Mesodermal cell (in vitro differentiated cells): Measurements from ENCODE around the gene CLHC1.
"Not testable (repeated sequence)": the region's sequence is repeated elsewhere in the genome, so short reads cannot be mapped to it uniquely, and the experiment has no call there.

Source experiments
- H3K27ac ChIP-seq: 2 replicates; pipeline ENCODE4 v1.7.0; 2013; ENCODE audit warnings: mild to moderate bottlenecking, low read depth, low read length, moderate library complexity; ENCODE audit not compliant: severe bottlenecking
- H3K36me3 ChIP-seq: 2 replicates; pipeline ENCODE4 v1.7.1; 2013; ENCODE audit warnings: mild to moderate bottlenecking, low read length, moderate library complexity; ENCODE audit not compliant: control insufficient read depth, insufficient read depth
- H3K4me1 ChIP-seq: one replicate; pipeline ENCODE4 v1.7.1; 2013; ENCODE audit warnings: mild to moderate bottlenecking, low read length; ENCODE audit not compliant: insufficient read depth, control insufficient read depth, poor library complexity, severe bottlenecking
- H3K4me3 ChIP-seq: 2 replicates; pipeline ENCODE4 v1.7.0; 2013; ENCODE audit warnings: low read length, control low read depth, mild to moderate bottlenecking; ENCODE audit not compliant: insufficient read depth, poor library complexity, severe bottlenecking; ENCODE audit errors: extremely low read depth
- H3K9me3 ChIP-seq: 2 replicates; pipeline ENCODE4 v1.7.1; 2013; ENCODE audit warnings: mild to moderate bottlenecking, low read length, moderate library complexity; ENCODE audit not compliant: control insufficient read depth
- WGBS, 2 experiments: methylation state at CpG; one replicate each; pipeline ENCODE4 v1.1.5; 2013; ENCODE audit warnings: missing lambda C conversion rate in 2 of 2; ENCODE audit not compliant: insufficient coverage in 2 of 2; 5-methylcytosine and 5-hydroxymethylcytosine counted together

Gene CLHC1

GRCh38 chr2:55130849-55131248 lies 101.2 kb downstream of the CLHC1 start:
- no peaks in the 10 kb centered on the region for H3K36me3 ChIP-seq
- peaks cover 15% of the 10 kb centered on the region for H3K4me1 ChIP-seq
- WGBS, 2 experiments, result no CpG with 5 or more reads among the region's 1 CpG
- no peak overlapping the region for H3K27ac ChIP-seq
- no peaks in the 10 kb centered on the region for H3K9me3 ChIP-seq
- no peak overlapping the region for H3K4me3 ChIP-seq

- not testable (repeated sequence) for H3K4me3 ChIP-seq, H3K27ac ChIP-seq, H3K36me3 ChIP-seq, H3K4me1 ChIP-seq, H3K9me3 ChIP-seq
- 71 to 80% methylated on average over 1 of the region's 4 CpGs for WGBS, 2 experiments
Observed at GRCh38 chr2:55126643-55127042, 105.5 kb downstream of the CLHC1 start.
